ENCODE data around the gene HNMT.

DNA sequence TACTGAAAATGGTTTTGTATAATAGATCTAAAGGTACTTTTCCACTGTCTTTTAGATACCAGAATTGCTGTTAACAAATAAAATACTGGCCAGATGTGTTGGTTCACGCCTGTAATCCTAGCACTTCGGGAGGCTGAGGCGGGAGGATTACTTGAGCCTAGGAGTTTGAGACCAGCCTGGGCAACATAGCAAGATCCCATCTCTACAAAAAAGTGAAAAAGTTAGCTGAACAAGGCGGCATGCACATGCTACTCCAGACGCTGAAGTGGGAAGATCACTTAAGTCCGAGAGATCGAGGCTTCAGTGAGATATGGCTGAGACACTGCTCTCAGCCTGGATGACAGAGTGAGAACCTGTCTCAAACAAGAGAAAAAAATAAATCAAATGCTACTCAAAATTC is 2.8 kb downstream of the HNMT start:
- TF ChIP-seq SIN3A (IDR thresholded peaks at IDR 0.05; ENCODE audit: borderline replicate concordance, insufficient read depth, low read length) (no peak), TAF1 (IDR thresholded peaks at IDR 0.05; ENCODE audit: borderline replicate concordance, insufficient read depth, low read length) (no peak), POLR2AphosphoS5 (IDR thresholded peaks at IDR 0.05; ENCODE audit: low read depth, low read length) (no peak), FOXP2 (optimal IDR thresholded peaks at IDR 0.05; ENCODE audit: borderline replicate concordance, extremely low read depth, extremely low read length, insufficient read depth) (no peak)
- TF ChIP-seq, protein P1, sequence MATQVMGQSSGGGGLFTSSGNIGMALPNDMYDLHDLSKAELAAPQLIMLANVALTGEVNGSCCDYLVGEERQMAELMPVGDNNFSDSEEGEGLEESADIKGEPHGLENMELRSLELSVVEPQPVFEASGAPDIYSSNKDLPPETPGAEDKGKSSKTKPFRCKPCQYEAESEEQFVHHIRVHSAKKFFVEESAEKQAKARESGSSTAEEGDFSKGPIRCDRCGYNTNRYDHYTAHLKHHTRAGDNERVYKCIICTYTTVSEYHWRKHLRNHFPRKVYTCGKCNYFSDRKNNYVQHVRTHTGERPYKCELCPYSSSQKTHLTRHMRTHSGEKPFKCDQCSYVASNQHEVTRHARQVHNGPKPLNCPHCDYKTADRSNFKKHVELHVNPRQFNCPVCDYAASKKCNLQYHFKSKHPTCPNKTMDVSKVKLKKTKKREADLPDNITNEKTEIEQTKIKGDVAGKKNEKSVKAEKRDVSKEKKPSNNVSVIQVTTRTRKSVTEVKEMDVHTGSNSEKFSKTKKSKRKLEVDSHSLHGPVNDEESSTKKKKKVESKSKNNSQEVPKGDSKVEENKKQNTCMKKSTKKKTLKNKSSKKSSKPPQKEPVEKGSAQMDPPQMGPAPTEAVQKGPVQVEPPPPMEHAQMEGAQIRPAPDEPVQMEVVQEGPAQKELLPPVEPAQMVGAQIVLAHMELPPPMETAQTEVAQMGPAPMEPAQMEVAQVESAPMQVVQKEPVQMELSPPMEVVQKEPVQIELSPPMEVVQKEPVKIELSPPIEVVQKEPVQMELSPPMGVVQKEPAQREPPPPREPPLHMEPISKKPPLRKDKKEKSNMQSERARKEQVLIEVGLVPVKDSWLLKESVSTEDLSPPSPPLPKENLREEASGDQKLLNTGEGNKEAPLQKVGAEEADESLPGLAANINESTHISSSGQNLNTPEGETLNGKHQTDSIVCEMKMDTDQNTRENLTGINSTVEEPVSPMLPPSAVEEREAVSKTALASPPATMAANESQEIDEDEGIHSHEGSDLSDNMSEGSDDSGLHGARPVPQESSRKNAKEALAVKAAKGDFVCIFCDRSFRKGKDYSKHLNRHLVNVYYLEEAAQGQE (IDR thresholded peaks at IDR 0.05; ENCODE audit: insufficient read depth in 1 of 2, low read depth in 2 of 2, low read length in 2 of 2), result no peak
